Fibroblast of mammary gland (primary cell): Measurements from ENCODE around the gene CR2.

Experiments
- DNase-seq: peaks from one replicate; pipeline ENCODE4 v3.0.0-alpha.2; 2010; ENCODE audit warnings: low read depth
- H3K4me3 ChIP-seq: 2 replicates; pipeline ENCODE4 v1.5.1; 2011; ENCODE audit warnings: low read depth, mild to moderate bottlenecking, low read length, moderate library complexity; ENCODE audit not compliant: control insufficient read depth
- TF ChIP-seq, protein P1 (sequence below): conservative IDR thresholded peaks from 2 replicates; pipeline ENCODE4 v1.5.1; 2011; ENCODE audit warnings: low read depth, low read length, inconsistent platforms; ENCODE audit not compliant: control insufficient read depth, insufficient read depth

Gene CR2

DNA sequence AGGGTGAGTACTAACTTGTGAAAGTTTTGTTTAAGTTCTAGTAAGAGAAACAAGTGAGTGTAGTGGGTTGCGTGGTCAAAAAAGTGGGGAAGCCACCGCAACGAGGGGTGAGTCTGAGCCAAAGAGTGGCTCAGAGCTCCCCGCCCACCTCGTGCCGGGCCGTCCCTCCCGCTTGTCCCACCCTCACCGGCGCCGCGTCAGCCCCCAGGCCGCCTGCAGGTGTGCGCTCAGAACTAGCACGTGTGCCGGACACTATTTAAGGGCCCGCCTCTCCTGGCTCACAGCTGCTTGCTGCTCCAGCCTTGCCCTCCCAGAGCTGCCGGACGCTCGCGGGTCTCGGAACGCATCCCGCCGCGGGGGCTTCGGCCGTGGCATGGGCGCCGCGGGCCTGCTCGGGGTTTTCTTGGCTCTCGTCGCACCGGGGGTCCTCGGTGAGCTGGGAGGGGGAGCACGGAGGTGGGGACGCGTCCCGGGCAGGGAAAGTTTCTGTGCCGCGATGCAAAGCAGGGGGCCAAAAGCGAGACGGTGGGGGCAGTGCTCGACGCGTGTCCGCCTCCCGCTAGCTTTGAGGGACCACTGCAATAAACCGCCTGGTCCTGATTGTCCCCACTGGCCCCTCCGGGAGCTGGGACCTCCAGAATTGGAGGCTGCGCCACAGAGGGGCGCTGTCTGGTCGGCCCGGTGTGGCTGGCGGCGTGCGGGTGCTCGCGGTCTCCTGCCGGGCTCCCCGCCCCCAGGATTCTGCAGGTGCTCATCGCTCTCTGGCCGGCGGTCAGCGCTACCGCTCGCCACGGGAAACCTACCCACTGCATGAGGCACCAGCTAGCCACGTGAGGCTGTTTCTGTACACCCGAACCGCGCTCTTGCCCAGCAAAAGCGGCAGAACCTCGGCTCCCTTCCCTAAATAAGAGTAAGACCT is at the start of gene CR2:
TSS of gene CR2 (plus strand) at position 283 of the 919 bp plus-strand sequence. CDS start at position 374, 91 bp downstream.
- H3K4me3 ChIP-seq: no peak within 1 kb of the TSS
- TF ChIP-seq, protein P1, sequence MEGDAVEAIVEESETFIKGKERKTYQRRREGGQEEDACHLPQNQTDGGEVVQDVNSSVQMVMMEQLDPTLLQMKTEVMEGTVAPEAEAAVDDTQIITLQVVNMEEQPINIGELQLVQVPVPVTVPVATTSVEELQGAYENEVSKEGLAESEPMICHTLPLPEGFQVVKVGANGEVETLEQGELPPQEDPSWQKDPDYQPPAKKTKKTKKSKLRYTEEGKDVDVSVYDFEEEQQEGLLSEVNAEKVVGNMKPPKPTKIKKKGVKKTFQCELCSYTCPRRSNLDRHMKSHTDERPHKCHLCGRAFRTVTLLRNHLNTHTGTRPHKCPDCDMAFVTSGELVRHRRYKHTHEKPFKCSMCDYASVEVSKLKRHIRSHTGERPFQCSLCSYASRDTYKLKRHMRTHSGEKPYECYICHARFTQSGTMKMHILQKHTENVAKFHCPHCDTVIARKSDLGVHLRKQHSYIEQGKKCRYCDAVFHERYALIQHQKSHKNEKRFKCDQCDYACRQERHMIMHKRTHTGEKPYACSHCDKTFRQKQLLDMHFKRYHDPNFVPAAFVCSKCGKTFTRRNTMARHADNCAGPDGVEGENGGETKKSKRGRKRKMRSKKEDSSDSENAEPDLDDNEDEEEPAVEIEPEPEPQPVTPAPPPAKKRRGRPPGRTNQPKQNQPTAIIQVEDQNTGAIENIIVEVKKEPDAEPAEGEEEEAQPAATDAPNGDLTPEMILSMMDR: no peak
- no peak for DNase-seq

DNA sequence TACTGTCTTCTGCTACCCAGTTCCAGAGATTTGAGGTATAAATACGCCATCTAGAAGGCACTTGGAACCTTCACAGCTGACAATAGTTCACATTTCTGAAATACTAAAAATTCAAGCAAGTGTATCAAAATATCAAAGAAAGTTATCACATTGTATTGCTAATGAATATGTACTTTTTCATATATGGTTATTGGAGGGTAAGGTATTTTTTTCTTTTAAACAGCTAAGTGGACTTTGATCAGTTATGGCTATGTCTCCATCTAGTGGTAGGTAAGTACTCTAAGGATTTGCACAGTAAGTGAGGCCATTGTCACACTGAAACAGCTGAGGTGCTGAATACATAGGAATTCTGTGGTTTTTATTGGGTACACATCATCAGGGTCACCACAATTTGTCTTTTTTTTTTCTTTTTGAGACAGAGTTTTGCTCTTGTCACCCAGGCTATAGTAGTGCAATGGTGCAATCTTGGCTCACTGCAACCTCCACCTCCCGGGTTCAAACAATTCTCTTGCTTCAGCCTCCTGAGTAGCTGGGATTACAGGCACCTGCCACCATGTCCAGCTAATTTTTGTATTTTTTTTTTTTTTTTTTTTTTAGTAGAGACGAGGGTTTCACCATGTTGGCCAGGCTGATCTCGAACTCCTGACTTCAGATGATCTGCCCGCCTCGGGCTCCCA is 49.1 kb upstream of the CR2 start:
- DNase-seq: peak; percentile 80
- TF ChIP-seq, protein P1: peak; percentile 76
- no peak overlapping the region for H3K4me3 ChIP-seq

DNA sequence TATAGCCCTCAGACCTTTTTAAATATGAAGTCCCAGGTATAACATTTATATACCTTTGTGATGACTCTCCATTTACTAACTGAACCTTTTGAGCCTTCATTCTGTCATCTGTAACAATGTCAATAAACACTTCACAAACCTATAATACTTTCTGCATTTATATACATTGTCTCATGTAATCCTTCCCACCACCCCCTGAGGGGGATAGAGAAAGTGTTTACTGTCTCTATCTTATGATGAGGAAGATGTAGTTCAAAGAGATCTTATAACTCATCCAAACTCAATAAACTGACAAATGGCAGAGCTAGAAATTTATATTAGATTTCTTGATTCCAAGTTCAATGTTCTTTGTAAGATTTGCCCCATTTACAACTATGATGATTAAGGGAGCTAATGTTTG is 48.3 kb upstream of the CR2 start:
- TF ChIP-seq, protein P1: no peak
- DNase-seq: no peak
- H3K4me3 ChIP-seq: no peak overlapping the region

DNA sequence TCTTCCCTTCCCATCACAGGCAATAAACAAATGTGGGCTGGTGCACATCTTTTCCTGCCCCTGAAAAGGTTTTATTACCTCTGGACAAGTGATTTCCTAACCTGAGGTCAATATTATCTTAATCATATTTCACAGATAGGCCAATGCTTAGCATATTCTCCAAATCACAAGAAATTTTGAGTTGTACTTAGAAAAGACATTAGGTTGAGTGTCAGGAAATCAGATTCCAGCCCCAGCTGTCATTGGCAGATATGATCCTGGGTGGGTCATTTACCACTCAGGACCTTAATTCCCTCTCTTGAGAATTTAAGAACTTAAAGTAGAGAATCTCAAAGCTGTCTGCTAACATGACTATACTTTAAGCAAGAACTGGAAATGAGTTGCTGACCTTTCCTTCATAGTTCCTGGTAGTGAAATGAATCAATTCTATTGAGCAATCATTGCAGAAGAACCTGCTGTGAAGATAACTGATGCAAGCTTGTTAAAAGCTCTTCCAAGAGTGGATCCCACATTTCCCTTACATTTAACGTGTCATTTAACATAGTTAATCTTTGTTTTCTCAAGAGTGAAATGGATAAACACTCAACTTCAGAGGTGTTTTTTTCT is 46.4 kb upstream of the CR2 start:
- no peak overlapping the region for H3K4me3 ChIP-seq
- peak; percentile 68 for DNase-seq
- TF ChIP-seq, protein P1: no peak

DNA sequence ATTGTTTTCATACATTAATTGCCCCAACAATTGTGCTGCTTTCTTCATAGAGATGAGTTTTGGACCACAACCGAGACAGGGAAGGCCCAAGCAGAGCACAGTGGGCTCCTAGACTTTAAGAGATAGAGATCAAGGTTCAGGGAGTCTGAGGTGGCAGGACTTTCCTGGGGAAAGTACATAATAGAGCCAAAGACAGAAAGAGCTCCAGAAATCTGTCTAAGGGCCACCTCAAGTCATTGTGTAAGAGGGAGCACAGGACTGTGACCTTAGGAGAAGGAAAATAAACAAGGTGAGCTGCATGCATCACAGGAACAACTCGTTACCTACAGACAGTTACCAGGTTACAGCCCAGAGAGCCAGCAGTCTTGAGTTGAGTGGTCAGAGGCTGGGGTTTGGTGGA is 41.3 kb upstream of the CR2 start:
- TF ChIP-seq, protein P1: no peak
- H3K4me3 ChIP-seq: no peak overlapping the region

DNA sequence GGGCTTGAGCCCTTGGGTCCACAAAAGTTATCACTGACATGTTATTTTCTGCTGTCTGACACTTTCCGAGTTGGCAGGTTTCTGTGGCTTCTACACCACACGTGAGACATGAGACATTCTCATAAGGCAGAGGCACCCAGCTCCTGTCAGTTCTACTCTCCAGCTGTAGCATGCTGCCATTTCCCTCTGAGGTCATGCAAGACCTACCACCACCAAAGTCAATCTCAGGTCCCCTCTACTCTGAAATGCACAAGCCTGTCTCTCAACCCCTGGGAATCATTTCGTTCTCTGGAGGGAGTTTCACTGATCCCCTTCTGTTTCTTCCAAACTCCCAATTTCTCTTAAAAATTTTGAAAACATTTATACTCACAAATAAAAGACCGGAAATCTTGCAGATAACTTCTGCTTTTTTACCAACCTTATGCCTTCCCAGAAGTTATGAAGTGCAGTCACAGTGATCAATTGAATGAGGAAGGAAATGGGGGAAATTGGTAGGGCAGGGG is 39.5 kb upstream of the CR2 start:
- DNase-seq: no peak
- no peak overlapping the region for H3K4me3 ChIP-seq
- TF ChIP-seq, protein P1: no peak

More for the DNA sequence above, 41.3 kb upstream of the CR2 start:
- DNase-seq: no peak
